Trophoblast cell (in vitro differentiated cells and primary cell): ENCODE measurements around the gene AMT.
A peak's percentile ranks its signal among the peaks of the same experiment; 100 is the strongest.

Experiments
- DNase-seq, 2 donors: peaks; one replicate each; pipeline ENCODE4 v3.0.0-alpha.2; 2016
- H2AFZ ChIP-seq: 2 replicates; pipeline ENCODE4 v1.6.1; 2013; ENCODE audit warnings: low read length, moderate library complexity, mild to moderate bottlenecking; ENCODE audit not compliant: insufficient read depth, poor library complexity
- H2AK5ac ChIP-seq: 2 replicates; pipeline ENCODE4 v1.6.1; 2013; ENCODE audit warnings: mild to moderate bottlenecking, low read length
- H2BK120ac ChIP-seq: 2 replicates; pipeline ENCODE4 v1.6.1; 2013; ENCODE audit warnings: low read length, mild to moderate bottlenecking, moderate library complexity; ENCODE audit not compliant: insufficient read depth, poor library complexity
- H2BK12ac ChIP-seq: 2 replicates; pipeline ENCODE4 v1.6.1; 2013; ENCODE audit warnings: mild to moderate bottlenecking, low read length, moderate library complexity
- H2BK5ac ChIP-seq: 2 replicates; pipeline ENCODE4 v1.6.1; 2013; ENCODE audit warnings: low read length, low read depth, moderate library complexity, mild to moderate bottlenecking; ENCODE audit not compliant: poor library complexity
- H3K14ac ChIP-seq: 2 replicates; pipeline ENCODE4 v1.6.1; 2013; ENCODE audit warnings: mild to moderate bottlenecking, low read length
- H3K18ac ChIP-seq: 2 replicates; pipeline ENCODE4 v1.6.1; 2013; ENCODE audit warnings: mild to moderate bottlenecking, low read length
- H3K23ac ChIP-seq: 2 replicates; pipeline ENCODE4 v1.6.1; 2013; ENCODE audit warnings: low read length
- H3K27ac ChIP-seq: 2 replicates; pipeline ENCODE4 v1.5.1; 2013; ENCODE audit warnings: low read depth, mild to moderate bottlenecking, inconsistent platforms, low read length, moderate library complexity
- H3K27me3 ChIP-seq: 2 replicates; pipeline ENCODE4 v1.6.1; 2013; ENCODE audit warnings: inconsistent platforms, mild to moderate bottlenecking, low read length, moderate library complexity; ENCODE audit not compliant: insufficient read depth
- H3K36me3 ChIP-seq, 2 experiments: 1 replicate in 1 of 2; 2 replicates in 1 of 2; pipeline ENCODE4 v1.6.1; 2013; ENCODE audit warnings: low read length in 2 of 2, mild to moderate bottlenecking in 2 of 2, moderate library complexity in 1 of 2; ENCODE audit not compliant: insufficient read depth in 2 of 2, control insufficient read depth in 1 of 2
- H3K4ac ChIP-seq: 2 replicates; pipeline ENCODE4 v1.6.1; 2013; ENCODE audit warnings: low read depth, mild to moderate bottlenecking, low read length, moderate library complexity
- H3K4me1 ChIP-seq, 2 experiments: 1 replicate in 1 of 2; 2 replicates in 1 of 2; pipeline ENCODE4 v1.6.1; 2013; ENCODE audit warnings: low read length in 2 of 2, mild to moderate bottlenecking in 2 of 2, moderate library complexity in 1 of 2; ENCODE audit not compliant: insufficient read depth in 2 of 2, control insufficient read depth in 1 of 2
- H3K4me2 ChIP-seq: 2 replicates; pipeline ENCODE4 v1.6.1; 2013; ENCODE audit warnings: inconsistent platforms, mild to moderate bottlenecking, low read length, moderate library complexity
- H3K4me3 ChIP-seq: 2 replicates; pipeline ENCODE4 v1.5.1; 2013; ENCODE audit warnings: mild to moderate bottlenecking, low read depth, low read length, inconsistent platforms
- H3K79me1 ChIP-seq: one replicate; pipeline ENCODE4 v1.6.1; 2013; ENCODE audit warnings: low read length
- H3K79me2 ChIP-seq: 2 replicates; pipeline ENCODE4 v1.6.1; 2013; ENCODE audit warnings: low read length, mild to moderate bottlenecking; ENCODE audit not compliant: control insufficient read depth, insufficient read depth, poor library complexity
- H3K9ac ChIP-seq: 2 replicates; pipeline ENCODE4 v1.6.1; 2013; ENCODE audit warnings: mild to moderate bottlenecking, low read length
- H3K9me3 ChIP-seq: 2 replicates; pipeline ENCODE4 v1.6.1; 2013; ENCODE audit warnings: low read depth, mild to moderate bottlenecking, control low read depth, inconsistent platforms, low read length; ENCODE audit not compliant: insufficient read depth
- H4K12ac ChIP-seq: 2 replicates; pipeline ENCODE4 v1.6.1; 2013; ENCODE audit warnings: low read depth, mild to moderate bottlenecking, low read length, moderate library complexity
- H4K8ac ChIP-seq: 2 replicates; pipeline ENCODE4 v1.6.1; 2013; ENCODE audit warnings: low read depth, mild to moderate bottlenecking, low read length, moderate library complexity
- H4K91ac ChIP-seq: one replicate; pipeline ENCODE4 v1.6.1; 2013; ENCODE audit warnings: low read depth, mild to moderate bottlenecking, low read length, moderate library complexity
- WGBS: extraction: QIAGEN DNeasy Blood & Tissue Kit; methylation state at CpG from one replicate; pipeline ENCODE4 v1.1.7; 2013; ENCODE audit warnings: missing lambda C conversion rate; ENCODE audit not compliant: insufficient read length, insufficient coverage; ENCODE audit errors: extremely low coverage; 5-methylcytosine and 5-hydroxymethylcytosine counted together

Gene AMT

GRCh38 chr3:49461443-49462171 is 39.3 kb upstream of the AMT start:
- Histone ChIP-seq H4K8ac (peak overlapping the region; percentile 87), H3K9ac (no peak overlapping the region), H3K4ac (peak overlapping the region; percentile 56), H3K79me1 (peaks cover 63% of the 10 kb centered on the region), H3K9me3 (no peaks in the 10 kb centered on the region), H3K14ac (peak overlapping the region; percentile 90), H2AFZ (peak overlapping the region; percentile 70), H2AK5ac (peak overlapping the region; percentile 65), H2BK5ac (peak overlapping the region; percentile 96), H4K12ac (peak overlapping the region; percentile 5), H3K27me3 (no peaks in the 10 kb centered on the region), H3K4me2 (peak overlapping the region; percentile 42), H3K79me2 (peaks cover 10% of the 10 kb centered on the region), H3K18ac (peak overlapping the region; percentile 83), H3K36me3 (no peaks in the 10 kb centered on the region), H3K23ac (no peak overlapping the region), H2BK120ac (peak overlapping the region; percentile 98), H2BK12ac (peak overlapping the region; percentile 92), H3K27ac (peak overlapping the region; percentile 98), H3K4me3 (no peak overlapping the region), H4K91ac (peak overlapping the region; percentile 99), H3K4me1 (peaks cover 50 to 60% of the 10 kb centered on the region in 2 experiments)
- WGBS = no CpG with 5 or more reads among the region's 1 CpG
- peak; percentile 59 to 72 for DNase-seq

GRCh38 chr3:49460956-49461355 is 38.7 kb upstream of the AMT start:
- Histone ChIP-seq H4K91ac (peak overlapping the region; percentile 99), H3K9me3 (no peaks in the 10 kb centered on the region), H2AFZ (peak overlapping the region; percentile 59), H3K79me2 (peaks cover 10% of the 10 kb centered on the region), H4K12ac (peak overlapping the region; percentile 5), H3K18ac (peak overlapping the region; percentile 83), H3K4me1 (peaks cover 45 to 60% of the 10 kb centered on the region in 2 experiments), H3K14ac (peak overlapping the region; percentile 90), H3K27me3 (no peaks in the 10 kb centered on the region), H2BK12ac (peak overlapping the region; percentile 92), H3K27ac (peak overlapping the region; percentile 98), H2AK5ac (peak overlapping the region; percentile 65), H3K4me2 (peak overlapping the region; percentile 42), H4K8ac (peak overlapping the region; percentile 87), H3K36me3 (no peaks in the 10 kb centered on the region), H2BK120ac (peak overlapping the region; percentile 98), H3K9ac (no peak overlapping the region), H3K4me3 (no peak overlapping the region), H3K23ac (no peak overlapping the region), H3K79me1 (peaks cover 61% of the 10 kb centered on the region), H3K4ac (peak overlapping the region; percentile 56), H2BK5ac (peak overlapping the region; percentile 96)
- peak in 1 of 2 donors; percentile 9 for DNase-seq
- WGBS = no CpG with 5 or more reads among the region's 4 CpGs

GRCh38 chr3:49460188-49460890 is 38.1 kb upstream of the AMT start:
- DNase-seq = peak; percentile 54 to 65
- Histone ChIP-seq H3K4me3 (no peak overlapping the region), H4K8ac (peak overlapping the region; percentile 87), H4K91ac (peak overlapping the region; percentile 99), H2AFZ (no peak overlapping the region), H2BK120ac (peak overlapping the region; percentile 98), H2BK5ac (peak overlapping the region; percentile 96), H3K4me2 (no peak overlapping the region), H2BK12ac (peak overlapping the region; percentile 93), H3K14ac (peak overlapping the region; percentile 90), H4K12ac (peak overlapping the region; percentile 5), H3K36me3 (no peaks in the 10 kb centered on the region), H3K23ac (no peak overlapping the region), H3K4me1 (peaks cover 43 to 56% of the 10 kb centered on the region in 2 experiments), H3K27ac (peak overlapping the region; percentile 98), H3K4ac (peak overlapping the region; percentile 56), H3K27me3 (no peaks in the 10 kb centered on the region), H2AK5ac (peak overlapping the region; percentile 67), H3K9me3 (no peaks in the 10 kb centered on the region), H3K79me1 (peaks cover 59% of the 10 kb centered on the region), H3K79me2 (peaks cover 8% of the 10 kb centered on the region), H3K18ac (peak overlapping the region; percentile 83), H3K9ac (no peak overlapping the region)
- WGBS = no CpG with 5 or more reads among the region's 2 CpGs

- Histone ChIP-seq H3K9ac (no peak overlapping the region), H3K27ac (no peak overlapping the region), H3K14ac (peak overlapping the region; percentile 1), H2BK120ac (peak overlapping the region; percentile 8), H3K18ac (no peak overlapping the region), H2AFZ (no peak overlapping the region), H3K79me1 (peaks cover 38% of the 10 kb centered on the region), H2BK5ac (peak overlapping the region; percentile 0), H3K4me2 (no peak overlapping the region), H3K27me3 (no peaks in the 10 kb centered on the region), H3K79me2 (peaks cover 7% of the 10 kb centered on the region), H4K12ac (no peak overlapping the region), H3K4ac (no peak overlapping the region), H3K9me3 (no peaks in the 10 kb centered on the region), H3K4me3 (no peak overlapping the region), H3K23ac (no peak overlapping the region), H2BK12ac (peak overlapping the region; percentile 0), H2AK5ac (no peak overlapping the region), H4K8ac (no peak overlapping the region), H3K4me1 (peaks cover 38 to 42% of the 10 kb centered on the region in 2 experiments), H3K36me3 (no peaks in the 10 kb centered on the region), H4K91ac (peak overlapping the region; percentile 2)
- no CpG with 5 or more reads among the region's 3 CpGs for WGBS
- DNase-seq = peak in 1 of 2 donors; percentile 82
Observed at GRCh38 chr3:49456466-49456865, 34.2 kb upstream of the AMT start.
